GM23338 (cell line): ENCODE measurements around the gene EIF5A2. TPM values are rescaled to one million over a fixed set of nuclear protein-coding genes. Genes with fewer than 3 reads are reported as not detected.

Experiments
- ATAC-seq: fragments of 200-7000 bp; cut with Tn5 transposase; 3 replicates; pipeline ENCODE4 v1.9.1; 2020
- DNase-seq: peaks from one replicate; pipeline ENCODE4 v3.0.0-alpha.2; 2015; ENCODE audit warnings: low spot score
- H2AFZ ChIP-seq: fragments of 200-600 bp; sonication (generic); 2 replicates; pipeline ENCODE4 v1.8.0; 2016; ENCODE audit warnings: antibody characterized with exemption, mild to moderate bottlenecking, moderate library complexity
- H3F3A ChIP-seq: fragments of 200-600 bp; sonication (generic); replicated peaks from 2 replicates; pipeline ENCODE4 v1.8.0; 2017; ENCODE audit warnings: antibody characterized with exemption, mixed run types, low read depth
- H3K27ac ChIP-seq: fragments of 200-600 bp; sonication (generic); 2 replicates; pipeline ENCODE4 v1.6.1; 2016; ENCODE audit warnings: low read depth
- H3K27me3 ChIP-seq: fragments of 200-600 bp; sonication (generic); 2 replicates; pipeline ENCODE4 v1.8.0; 2016; ENCODE audit warnings: mild to moderate bottlenecking, mixed run types, moderate library complexity; ENCODE audit not compliant: insufficient read depth
- H3K36me3 ChIP-seq: fragments of 200-600 bp; sonication (generic); 2 replicates; pipeline ENCODE4 v1.8.0; 2016; ENCODE audit warnings: mild to moderate bottlenecking; ENCODE audit not compliant: insufficient read depth
- H3K4me1 ChIP-seq: fragments of 200-600 bp; sonication (generic); 2 replicates; pipeline ENCODE4 v1.8.0; 2016; ENCODE audit warnings: mild to moderate bottlenecking, moderate library complexity; ENCODE audit not compliant: insufficient read depth
- H3K4me2 ChIP-seq: fragments of 200-600 bp; sonication (generic); 2 replicates; pipeline ENCODE4 v1.7.1; 2017; ENCODE audit warnings: mixed run types
- H3K4me3 ChIP-seq: fragments of 200-600 bp; sonication (generic); 2 replicates; pipeline ENCODE4 v1.6.1; 2016; ENCODE audit warnings: mixed run types
- H3K79me2 ChIP-seq: fragments of 200-600 bp; sonication (generic); replicated peaks from 2 replicates; pipeline ENCODE4 v1.8.0; 2017; ENCODE audit warnings: mild to moderate bottlenecking; ENCODE audit not compliant: insufficient read depth
- H3K9me2 ChIP-seq: fragments of 200-600 bp; sonication (generic); 2 replicates; pipeline ENCODE4 v1.8.0; 2017; ENCODE audit not compliant: insufficient read depth
- H4K20me1 ChIP-seq: fragments of 200-600 bp; sonication (generic); replicated peaks from 2 replicates; pipeline ENCODE4 v1.8.0; 2017; ENCODE audit warnings: mild to moderate bottlenecking; ENCODE audit not compliant: insufficient read depth
- H3K27ac Mint-ChIP-seq: 2 replicates; pipeline ENCODE4 v1.8.0; 2020; ENCODE audit warnings: inconsistent platforms, mild to moderate bottlenecking, moderate library complexity, mixed read lengths
- H3K27me3 Mint-ChIP-seq: 3 replicates; pipeline ENCODE4 v1.8.0; 2022; ENCODE audit warnings: low read depth, mild to moderate bottlenecking, moderate library complexity, mixed read lengths, inconsistent platforms; ENCODE audit not compliant: insufficient read depth, poor library complexity
- H3K36me3 Mint-ChIP-seq: 3 replicates; pipeline ENCODE4 v1.8.0; 2021; ENCODE audit warnings: low read depth, mild to moderate bottlenecking, inconsistent platforms, moderate library complexity, mixed read lengths
- H3K4me1 Mint-ChIP-seq: 3 replicates; pipeline ENCODE4 v1.8.0; 2020; ENCODE audit warnings: mild to moderate bottlenecking, inconsistent platforms, mixed read lengths
- H3K4me3 Mint-ChIP-seq: 3 replicates; pipeline ENCODE4 v1.8.0; 2021; ENCODE audit warnings: moderate library complexity, mild to moderate bottlenecking, inconsistent platforms, mixed read lengths
- H3K9me3 Mint-ChIP-seq: 3 replicates; pipeline ENCODE4 v1.8.0; 2020; ENCODE audit warnings: moderate library complexity, mild to moderate bottlenecking, inconsistent platforms, mixed read lengths
- CREB1 ChIP-seq: fragments of 250-450 bp; sonication (Bioruptor Pico); IDR thresholded peaks from 2 replicates; pipeline ENCODE4 v1.5.0; 2020; ENCODE audit warnings: low read depth, mild to moderate bottlenecking, moderate library complexity
- ETS1 ChIP-seq: IDR thresholded peaks from 2 replicates; pipeline ENCODE4 v1.6.1; 2016; ENCODE audit warnings: antibody characterized with exemption
- EZH2 ChIP-seq: fragments of 200-600 bp; sonication (generic); IDR thresholded peaks from one replicate; pipeline ENCODE4 v1.8.0; 2017; ENCODE audit warnings: antibody characterized with exemption, mild to moderate bottlenecking, low read depth; ENCODE audit not compliant: unreplicated experiment
- EZH2phosphoT487 ChIP-seq: fragments of 200-600 bp; sonication (generic); IDR thresholded peaks from one replicate; pipeline ENCODE4 v1.8.1; 2018; ENCODE audit warnings: antibody characterized with exemption; ENCODE audit not compliant: unreplicated experiment
- JUNB ChIP-seq: IDR thresholded peaks from one replicate; pipeline ENCODE4 v1.6.1; 2016; ENCODE audit warnings: antibody characterized with exemption; ENCODE audit not compliant: unreplicated experiment
- NANOG ChIP-seq: IDR thresholded peaks from 2 replicates; pipeline ENCODE4 v1.6.1; 2016; ENCODE audit warnings: antibody characterized with exemption, borderline replicate concordance
- POLR2AphosphoS5 ChIP-seq: IDR thresholded peaks from 2 replicates; pipeline ENCODE4 v1.6.1; 2016; ENCODE audit warnings: antibody characterized with exemption, low read depth
- REST ChIP-seq: IDR thresholded peaks from one replicate; pipeline ENCODE4 v1.6.1; 2018; ENCODE audit warnings: antibody characterized with exemption; ENCODE audit not compliant: unreplicated experiment
- STAT1 ChIP-seq: IDR thresholded peaks from one replicate; pipeline ENCODE4 v1.6.1; 2016; ENCODE audit warnings: antibody characterized with exemption; ENCODE audit not compliant: unreplicated experiment
- ZNF114 ChIP-seq: fragments of 250-450 bp; sonication (Bioruptor Pico); IDR thresholded peaks from 2 replicates; pipeline ENCODE4 v1.5.0; 2020; ENCODE audit warnings: mild to moderate bottlenecking, moderate library complexity
- ZNF462 ChIP-seq: fragments of 250-450 bp; sonication (Bioruptor Pico); IDR thresholded peaks from 2 replicates; pipeline ENCODE4 v1.5.0; 2020; ENCODE audit warnings: mild to moderate bottlenecking, moderate library complexity
- polyA plus RNA-seq: library from polyadenylated mRNA; unstranded; fragments of >200 nt; fragmentation: Nextera tagmentation; extraction: Ambion mirVana; gene quantifications from 2 replicates; pipeline ENCODE4 v1.2.1, GENCODE V29; 2016
- total RNA-seq: library from RNA; depleted of rRNA; stranded (reverse); fragments of >200 nt; shearing (Covaris generic); gene quantifications from 2 replicates; pipeline ENCODE4 v1.2.3, GENCODE V29; 2014

EIF5A2 gene
- total and polyA plus RNA-seq, 2 experiments from 2014 or later = 5.9 to 11.7 TPM

- TF ChIP-seq REST (no peak), STAT1 (no peak)
Observed at GRCh38 chr3:170889630-170890029, 18.8 kb downstream of the EIF5A2 start (continued).

- no peak for ATAC-seq
- TF ChIP-seq STAT1 = no peak
- TF ChIP-seq ZNF462 (CRISPR knock-in tag) = no peak
- no peak for TF ChIP-seq JUNB
- TF ChIP-seq EZH2 = no peak
- no peak for TF ChIP-seq CREB1
- no peak for TF ChIP-seq NANOG
- no peak for TF ChIP-seq EZH2phosphoT487
- TF ChIP-seq ETS1 = no peak
- TF ChIP-seq ZNF114 (CRISPR knock-in tag) = no peak
- no peak for TF ChIP-seq POLR2AphosphoS5
- no peak for TF ChIP-seq REST
Observed at GRCh38 chr3:170889132-170889531, 19.3 kb downstream of the EIF5A2 start.

More at GRCh38 chr3:170889132-170889531, 19.3 kb downstream of the EIF5A2 start:
- Mint-ChIP-seq H3K27me3 (peaks cover 4% of the 10 kb centered on the region), H3K9me3 (peaks cover 6% of the 10 kb centered on the region), H3K36me3 (peaks cover 5% of the 10 kb centered on the region; the same call in 2 of the 3 replicates), H3K4me1 (peaks cover 5% of the 10 kb centered on the region; the same call in 2 of the 3 replicates), H3K27ac (no peak overlapping the region), H3K4me3 (no peak overlapping the region)
- H3K4me1 ChIP-seq = no peaks in the 10 kb centered on the region
- H3K4me3 ChIP-seq = no peak overlapping the region
- no peaks in the 10 kb centered on the region for H4K20me1 ChIP-seq
- H3F3A ChIP-seq = no peaks in the 10 kb centered on the region
- no peaks in the 10 kb centered on the region for H3K9me2 ChIP-seq
- DNase-seq = no peak
- no peaks in the 10 kb centered on the region for H3K27me3 ChIP-seq
- H3K79me2 ChIP-seq = no peaks in the 10 kb centered on the region
- no peak overlapping the region for H3K4me2 ChIP-seq
- H3K36me3 ChIP-seq = no peaks in the 10 kb centered on the region
- H2AFZ ChIP-seq = no peak overlapping the region
- H3K27ac ChIP-seq = no peak overlapping the region
